Colonic mucosa (tissue), 4 donors: Measurements from ENCODE around the gene MMP25. TPM values are rescaled to one million over a fixed set of nuclear protein-coding genes. Genes with fewer than 3 reads are reported as not detected.
A peak's percentile ranks its signal among the peaks of the same experiment; 100 is the strongest.

Source experiments
- DNase-seq: peaks from one replicate; pipeline ENCODE4 v3.0.0-alpha.2; 2020
- H3K27ac ChIP-seq: fragments of 200-600 bp; one replicate; pipeline ENCODE4 v1.8.0; 2021
- H3K27me3 ChIP-seq: fragments of 200-600 bp; one replicate; pipeline ENCODE4 v1.8.0; 2021
- H3K36me3 ChIP-seq: fragments of 200-600 bp; one replicate; pipeline ENCODE4 v1.8.0; 2021
- H3K4me1 ChIP-seq: fragments of 200-600 bp; one replicate; pipeline ENCODE4 v1.8.0; 2021; ENCODE audit warnings: mild to moderate bottlenecking
- H3K4me3 ChIP-seq: fragments of 200-600 bp; one replicate; pipeline ENCODE4 v1.8.0; 2021
- H3K9ac ChIP-seq, 2 donors: one replicate each; pipeline ENCODE4 v1.7.0; 2013; ENCODE audit warnings: control low read depth in 2 of 2, low read depth in 2 of 2, low read length in 2 of 2
- H3K9me3 ChIP-seq: fragments of 200-600 bp; one replicate; pipeline ENCODE4 v1.8.0; 2021
- CTCF ChIP-seq: fragments of 200-600 bp; IDR thresholded peaks from one replicate; pipeline ENCODE4 v1.8.0; 2022; ENCODE audit warnings: antibody characterized with exemption, mild to moderate bottlenecking
- intact Hi-C: fragments of 100-400 bp; cut with DNase I; formaldehyde crosslinking; loops from one replicate; pipeline ENCODE4 v1.14.1; 2022
- total RNA-seq, 2 donors: library from RNA; stranded (reverse); fragmentation: NEBNext Ultra II Directional in 1 of 2; extraction: Animal tissue kit (Norgen Biotek cat#: 25700) in 1 of 2; gene quantifications; one replicate each; pipeline ENCODE4 v1.2.1, GENCODE V29; 2021
- donor health status: healthy.
- donor health status: DM: no; HTN: no; CAD: no.
- donor health status: DM: no; HTN: no; CAD: no.

Gene MMP25
- total RNA-seq, 2 donors from 2014 or later, result 0.44 to 0.88 TPM

DNA sequence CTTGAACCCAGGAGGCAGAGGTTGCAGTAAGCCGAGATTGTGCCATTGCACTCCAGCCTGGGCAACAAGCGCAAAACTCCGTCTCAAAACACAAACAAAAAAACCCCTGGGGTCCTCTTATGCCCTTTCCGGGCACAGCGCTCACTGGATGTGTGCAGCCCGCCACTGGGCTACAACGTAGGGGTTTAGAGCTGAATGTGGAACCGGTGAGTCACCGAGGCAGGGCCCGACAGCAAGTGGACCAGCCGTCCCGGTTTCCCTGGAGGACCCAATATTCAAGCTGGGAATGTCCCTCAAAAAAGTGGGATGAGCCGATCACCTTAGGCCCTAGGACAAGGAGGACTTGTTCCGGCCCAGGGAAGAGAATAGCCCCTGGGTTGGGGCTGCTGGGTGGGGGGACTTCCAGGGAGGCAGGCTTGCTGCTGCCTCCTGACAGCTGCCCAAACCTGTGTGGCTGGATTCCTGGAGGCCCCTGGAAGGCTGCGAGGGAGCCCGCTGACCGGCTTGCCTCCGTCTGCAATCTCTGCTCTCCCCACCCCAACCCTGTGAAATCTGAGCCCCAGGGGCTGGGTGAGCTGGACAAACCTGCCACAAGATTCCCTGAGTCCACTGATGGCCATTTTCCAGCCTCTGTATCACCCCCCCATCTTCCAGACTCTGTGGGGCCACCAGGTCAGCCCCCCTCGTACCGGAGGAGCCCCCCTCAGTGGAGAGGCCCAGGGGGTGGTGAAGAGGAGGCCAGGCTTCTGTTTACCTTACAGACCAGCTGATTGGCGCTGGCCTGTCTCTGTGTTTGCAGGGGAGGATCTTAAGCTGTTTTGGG, 36.6 kb upstream of the MMP25 start:
- Histone ChIP-seq H3K9me3 (no peaks in the 10 kb centered on the region), H3K27me3 (peaks cover 5% of the 10 kb centered on the region), H3K9ac (peak overlapping the region in 1 of 2 donors; percentile 58), H3K4me1 (peaks cover 17% of the 10 kb centered on the region), H3K4me3 (no peak overlapping the region), H3K36me3 (no peaks in the 10 kb centered on the region), H3K27ac (no peak overlapping the region)
- no peak for DNase-seq
- intact Hi-C loops, result no loop called here
- TF ChIP-seq CTCF, result no peak

DNA sequence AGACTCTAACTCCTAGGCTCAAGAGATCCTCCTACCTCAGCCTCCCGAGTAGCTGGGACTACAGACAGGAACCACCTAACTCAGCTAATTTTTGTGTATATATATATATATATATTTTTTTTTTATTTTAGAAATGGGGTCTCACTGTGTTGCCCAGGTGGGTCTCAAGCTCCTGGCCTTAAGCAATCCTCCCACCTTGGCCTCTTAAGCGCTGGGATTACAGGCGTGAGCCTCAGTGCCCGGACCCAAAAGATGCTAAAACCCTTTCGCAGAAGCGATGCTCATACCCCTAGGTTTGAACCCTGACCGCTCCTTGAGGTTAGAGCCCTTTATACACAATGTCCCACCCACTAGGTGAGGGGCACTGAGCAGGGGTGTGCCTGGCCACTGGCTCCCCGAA, 35.9 kb upstream of the MMP25 start:
- H3K4me1 ChIP-seq, result peaks cover 17% of the 10 kb centered on the region
- no peak overlapping the region for H3K9ac ChIP-seq
- no peak overlapping the region for H3K27ac ChIP-seq
- no peaks in the 10 kb centered on the region for H3K36me3 ChIP-seq
- H3K9me3 ChIP-seq, result no peaks in the 10 kb centered on the region
- peaks cover 5% of the 10 kb centered on the region for H3K27me3 ChIP-seq
- intact Hi-C loops, result no loop called here
- DNase-seq, result no peak
- no peak for TF ChIP-seq CTCF
- H3K4me3 ChIP-seq, result no peak overlapping the region

- DNase-seq, result no peak
- Histone ChIP-seq H3K9ac (peak overlapping the region in 1 of 2 donors; percentile 34), H3K4me3 (no peak overlapping the region), H3K9me3 (no peaks in the 10 kb centered on the region), H3K4me1 (peaks cover 16% of the 10 kb centered on the region), H3K27me3 (peaks cover 5% of the 10 kb centered on the region), H3K36me3 (no peaks in the 10 kb centered on the region), H3K27ac (no peak overlapping the region)
- intact Hi-C loops, result no loop called here
- TF ChIP-seq CTCF, result no peak
Observed at GRCh38 chr16:3012246-3012645, 34.1 kb upstream of the MMP25 start.

DNA sequence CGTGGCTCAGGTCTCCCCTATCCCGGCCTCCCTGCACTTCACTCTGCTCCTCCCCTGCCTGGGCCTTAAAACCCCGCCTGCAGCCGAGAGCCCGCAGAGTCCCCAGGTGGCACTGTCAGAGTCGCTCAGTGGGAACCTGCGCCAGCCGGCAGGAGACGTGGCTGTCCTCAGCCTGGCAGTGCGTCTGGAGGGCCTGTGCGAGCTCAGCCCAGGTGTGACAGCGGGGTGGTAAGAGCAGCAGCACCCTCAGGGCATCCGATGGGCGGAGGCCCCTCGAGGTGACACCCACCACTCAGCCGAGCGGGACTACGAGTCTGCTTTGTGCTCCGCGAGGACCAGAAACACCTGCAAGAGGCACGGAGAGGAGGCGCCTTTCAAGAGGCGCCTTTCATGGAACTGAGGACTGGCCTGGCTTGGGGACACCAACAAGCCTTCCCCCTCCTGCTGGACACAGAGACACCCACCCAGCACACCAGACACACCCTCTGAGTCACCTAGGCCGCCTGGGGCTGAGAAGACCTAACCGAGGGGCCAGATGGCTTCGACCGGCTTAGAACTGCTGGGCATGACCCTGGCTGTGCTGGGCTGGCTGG, 33.4 kb upstream of the MMP25 start, which contains the start of gene CLDN9:
Gene CLDN9, plus strand, starts transcription at position 96 of the 593 bp plus-strand sequence. Its CDS starts 440 bp downstream, at position 536.
- no peak within 1 kb of the TSS for H3K4me3 ChIP-seq
- no peaks in the 10 kb centered on the region for H3K36me3 ChIP-seq
- intact Hi-C loops, result no loop called here
- peaks cover 5% of the 10 kb centered on the region for H3K27me3 ChIP-seq
- peak within 1 kb of the TSS in 1 of 2 donors; percentile 34 for H3K9ac ChIP-seq
- H3K4me1 ChIP-seq, result peaks cover 10% of the 10 kb centered on the region
- no peaks in the 10 kb centered on the region for H3K9me3 ChIP-seq
- no peak within 1 kb of the TSS for H3K27ac ChIP-seq
- TF ChIP-seq CTCF, result no peak
- peak; percentile 72 for DNase-seq

DNA sequence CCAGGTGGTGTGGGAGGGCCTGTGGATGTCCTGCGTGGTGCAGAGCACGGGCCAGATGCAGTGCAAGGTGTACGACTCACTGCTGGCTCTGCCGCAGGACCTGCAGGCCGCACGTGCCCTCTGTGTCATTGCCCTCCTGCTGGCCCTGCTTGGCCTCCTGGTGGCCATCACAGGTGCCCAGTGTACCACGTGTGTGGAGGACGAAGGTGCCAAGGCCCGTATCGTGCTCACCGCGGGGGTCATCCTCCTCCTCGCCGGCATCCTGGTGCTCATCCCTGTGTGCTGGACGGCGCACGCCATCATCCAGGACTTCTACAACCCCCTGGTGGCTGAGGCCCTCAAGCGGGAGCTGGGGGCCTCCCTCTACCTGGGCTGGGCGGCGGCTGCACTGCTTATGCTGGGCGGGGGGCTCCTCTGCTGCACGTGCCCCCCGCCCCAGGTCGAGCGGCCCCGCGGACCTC, 32.8 kb upstream of the MMP25 start:
- Histone ChIP-seq H3K27me3 (peaks cover 5% of the 10 kb centered on the region), H3K27ac (no peak overlapping the region), H3K4me1 (peaks cover 4% of the 10 kb centered on the region), H3K36me3 (no peaks in the 10 kb centered on the region), H3K4me3 (no peak overlapping the region), H3K9me3 (no peaks in the 10 kb centered on the region), H3K9ac (no peak overlapping the region)
- no peak for DNase-seq
- intact Hi-C loops, result no loop called here
- TF ChIP-seq CTCF, result no peak
